Adrenal gland (tissue), 12 donors: ENCODE measurements around the gene GC. TPM values are rescaled to one million over a fixed set of nuclear protein-coding genes. Genes with fewer than 3 reads are reported as not detected.

Experiments used
- DNase-seq, 7 donors: peaks; one replicate each; pipeline ENCODE4 v3.0.0-alpha.2; 2019 to 2020
- H3K27ac ChIP-seq, 5 donors: fragments of 200-600 bp; sonication (generic) in 4 of 5; 1 replicate in 3 of 5; 2 replicates in 2 of 5; pipeline versions ENCODE4 v1.5.1 to v1.8.0; 2016 to 2020; ENCODE audit warnings: mild to moderate bottlenecking in 1 of 5
- H3K27me3 ChIP-seq: fragments of 200-600 bp; 2 replicates; pipeline ENCODE4 v1.8.0; 2021
- H3K36me3 ChIP-seq, 2 donors: fragments of 200-600 bp; replicated peaks in 1 of 2; 1 replicate in 1 of 2; 2 replicates in 1 of 2; pipeline versions ENCODE4 v1.5.1 to v1.8.0; 2018 to 2022
- H3K4me1 ChIP-seq, 2 donors: fragments of 200-600 bp; replicated peaks in 1 of 2; 1 replicate in 1 of 2; 2 replicates in 1 of 2; pipeline versions ENCODE4 v1.5.1 to v1.8.0; 2018 to 2021
- H3K4me3 ChIP-seq, 4 donors: fragments of 200-600 bp; sonication (generic) in 3 of 4; one replicate each; pipeline ENCODE4 v1.5.1; 2016 to 2018
- H3K9me3 ChIP-seq, 3 donors: fragments of 200-600 bp; sonication (generic) in 1 of 3; replicated peaks in 1 of 3; 1 replicate in 2 of 3; 2 replicates in 1 of 3; pipeline versions ENCODE4 v1.5.1 to v1.8.0; 2016 to 2021
- CTCF ChIP-seq, 6 experiments: fragments of 450-650 bp in 4 of 6; fragments of 200-600 bp in 2 of 6; sonication (generic) in 1 of 6; IDR thresholded peaks; 1 replicate in 5 of 6; 2 replicates in 1 of 6; pipeline versions ENCODE4 v1.5.1 to v1.8.0; 2016 to 2021; ENCODE audit warnings: antibody characterized with exemption in 6 of 6, mild to moderate bottlenecking in 2 of 6, moderate library complexity in 1 of 6
- POLR2A ChIP-seq, 2 donors: fragments of 450-650 bp; IDR thresholded peaks; one replicate each; pipeline ENCODE4 v1.6.1; 2017; ENCODE audit warnings: antibody characterized with exemption in 2 of 2, mild to moderate bottlenecking in 2 of 2, moderate library complexity in 1 of 2
- WGBS, 4 donors: extraction: QIAGEN DNeasy Blood & Tissue Kit in 2 of 4; methylation state at CpG; one replicate each; pipeline versions ENCODE4 v1.1.5 to v1.1.7; 2013 to 2017; 5-methylcytosine and 5-hydroxymethylcytosine counted together
- intact Hi-C, 2 donors: fragments of 100-400 bp; cut with DNase I; formaldehyde crosslinking; loops; one replicate each; pipeline versions ENCODE4 v1.14.1 to v1.15.0; 2022 to 2023
- polyA plus RNA-seq, 3 donors: library from polyadenylated mRNA; stranded (reverse); fragments of 200-250 nt in 2 of 3; fragments of 350-450 nt in 1 of 3; fragmentation: Illumina TruSeq in 1 of 3; extraction: RNeasy Lipid Tissue Mini Kit (QIAGEN cat#74804) in 1 of 3; gene quantifications; one replicate each; pipeline ENCODE4 v1.2.3, GENCODE V29; 2013 to 2014
- total RNA-seq, 9 donors: library from RNA; depleted of rRNA in 4 of 9; stranded (reverse); fragments of >200 nt in 4 of 9; fragments of 120-200 nt in 1 of 9; fragmentation: NEBNext Ultra II Directional in 1 of 9; extraction: Animal tissue kit (Norgen Biotek cat#: 25700) in 1 of 9; gene quantifications; one replicate each; pipeline versions ENCODE4 v1.1.0 to v1.2.4, GENCODE V29; 2013 to 2023
- donor health status: healthy with polysubstance abuse.
- donor health status: Bipolar disorder and iron deficiency.
- donor health status: DM: yes; HTN: yes; CAD: no.
- donor health status: DM: no; HTN: no; CAD: no.
- donor health status: DM: no; HTN: no; CAD: no.
- donor health status: DM: yes; HTN: yes; CAD: no.

Gene GC
- total and polyA plus RNA-seq, 12 donors: 0.03 to 1.4 (median 0.74) TPM; not detected in 6

- no peak for TF ChIP-seq CTCF (IDR thresholded peaks at IDR 0.05)
- no peak for TF ChIP-seq POLR2A (IDR thresholded peaks at IDR 0.05)
- no peak overlapping the region for H3K4me3 ChIP-seq
- H3K36me3 ChIP-seq: no peaks in the 10 kb centered on the region
- H3K27me3 ChIP-seq: no peaks in the 10 kb centered on the region
- H3K9me3 ChIP-seq: no peaks in the 10 kb centered on the region
- DNase-seq: no peak
- no peak overlapping the region for H3K27ac ChIP-seq
- intact Hi-C loops: loop anchor here in 1 of 2 donors (10.0 kb wide), 1 partner anchor 485 kb away; no protein-coding TSS in a partner anchor
- no peaks in the 10 kb centered on the region for H3K4me1 ChIP-seq
- 0 to 43% (median 31%) methylated on average over 1 of the region's 1 CpG for WGBS, 4 donors
These were observed 73.9 kb downstream of the GC start for GRCh38 chr4:71709961-71710360.

GRCh38 chr4:71698141-71698540, 85.7 kb downstream of the GC start:
- Histone ChIP-seq H3K9me3 (no peaks in the 10 kb centered on the region), H3K27ac (no peak overlapping the region), H3K4me1 (no peaks in the 10 kb centered on the region), H3K36me3 (no peaks in the 10 kb centered on the region), H3K27me3 (no peaks in the 10 kb centered on the region), H3K4me3 (no peak overlapping the region)
- TF ChIP-seq CTCF (IDR thresholded peaks at IDR 0.05): no peak
- TF ChIP-seq POLR2A (IDR thresholded peaks at IDR 0.05): no peak
- intact Hi-C loops: no loop called here
- DNase-seq: no peak
- WGBS, 4 donors: 72 to 87% (median 79%) methylated on average over 2 of the region's 2 CpGs

- WGBS, 4 donors: 85 to 89% (median 87%) methylated on average over 4 of the region's 4 CpGs
These were observed 86.8 kb downstream of the GC start for GRCh38 chr4:71697031-71697430.

GRCh38 chr4:71694961-71695360, 88.9 kb downstream of the GC start:
- WGBS, 4 donors: 46 to 57% (median 52%) methylated on average over 5 of the region's 5 CpGs
- intact Hi-C loops: no loop called here
- no peak for DNase-seq

More at GRCh38 chr4:71697031-71697430, 86.8 kb downstream of the GC start:
- H3K36me3 ChIP-seq: no peaks in the 10 kb centered on the region
- intact Hi-C loops: no loop called here
- TF ChIP-seq POLR2A (IDR thresholded peaks at IDR 0.05) (no peak), CTCF (IDR thresholded peaks at IDR 0.05) (no peak)
- H3K27ac ChIP-seq: no peak overlapping the region
- no peak overlapping the region for H3K4me3 ChIP-seq
- no peaks in the 10 kb centered on the region for H3K27me3 ChIP-seq
- H3K4me1 ChIP-seq: no peaks in the 10 kb centered on the region
- no peak for DNase-seq
- H3K9me3 ChIP-seq: no peaks in the 10 kb centered on the region

More at GRCh38 chr4:71694961-71695360, 88.9 kb downstream of the GC start:
- no peaks in the 10 kb centered on the region for H3K36me3 ChIP-seq
- H3K27me3 ChIP-seq: no peaks in the 10 kb centered on the region
- H3K4me3 ChIP-seq: no peak overlapping the region
- H3K9me3 ChIP-seq: no peaks in the 10 kb centered on the region
- TF ChIP-seq POLR2A (IDR thresholded peaks at IDR 0.05): no peak
- TF ChIP-seq CTCF (IDR thresholded peaks at IDR 0.05): no peak
- no peaks in the 10 kb centered on the region for H3K4me1 ChIP-seq
- no peak overlapping the region for H3K27ac ChIP-seq
